GM12878 (cell line): ENCODE measurements around the gene TLR9. TPM values are rescaled to one million over a fixed set of nuclear protein-coding genes. Genes with fewer than 3 reads are reported as not detected.

Experiments
- ATAC-seq: fragments of 200-7000 bp; cut with Tn5 transposase; 3 replicates; pipeline ENCODE4 v1.9.1; 2020; ENCODE audit warnings: mild to moderate bottlenecking, moderate library complexity
- BruUV-seq: library from RNA; stranded (reverse); fragments of 400-500 nt; replicated peaks from 2 replicates; lab custom pipeline; 2021; lab: Mats Ljungman, UMichigan
- CTCF ChIA-PET: fragments of 300-600 bp; sonication (Branson Sonifier 250); formaldehyde crosslinking; extraction: SDS; loops from one replicate; lab custom pipeline; 2021; ENCODE audit warnings: inconsistent platforms; lab: Yijun Ruan, JAX
- POLR2A ChIA-PET: fragments of 350-600 bp; formaldehyde crosslinking; extraction: SDS; loops from one replicate; lab custom pipeline; 2021; ENCODE audit warnings: inconsistent platforms; lab: Charles Lee
- RAD21 ChIA-PET: fragments of 300-600 bp; sonication (Branson Sonifier 250); formaldehyde crosslinking; loops from one replicate; lab custom pipeline; 2023; ENCODE audit warnings: antibody characterized with exemption; ENCODE audit not compliant: unreplicated experiment; lab: Charles Lee
- SMC1A ChIA-PET: fragments of 300-600 bp; sonication (Branson Sonifier 250); formaldehyde crosslinking; loops from one replicate; lab custom pipeline; 2023; ENCODE audit not compliant: unreplicated experiment, uncharacterized antibody; lab: Charles Lee
- DNase-seq: peaks from one replicate; pipeline ENCODE4 v3.0.0-alpha.2; 2011; ENCODE audit warnings: low read depth, low spot score
- FAIRE-seq: peaks from 3 replicates; lab custom pipeline; 2011; peaks lifted over from hg19 to GRCh38; lab: Jason Lieb, UNC
- H2AFZ ChIP-seq: 2 replicates; pipeline ENCODE4 v1.6.0; 2011; ENCODE audit warnings: low read depth, low read length, control low read depth; ENCODE audit not compliant: control insufficient read depth
- H3K27ac ChIP-seq: 2 replicates; pipeline ENCODE4 v1.5.1; 2011; ENCODE audit warnings: control low read depth; ENCODE audit not compliant: control insufficient read depth, insufficient read depth
- H3K27me3 ChIP-seq, 2 experiments: replicated peaks in 1 of 2; 2 replicates each; pipeline versions ENCODE4 v1.6.0 to v1.6.1; 2011; ENCODE audit warnings: low read length in 1 of 2; ENCODE audit not compliant: control insufficient read depth in 2 of 2, insufficient read depth in 2 of 2
- H3K36me3 ChIP-seq, 2 experiments: 2 replicates each; pipeline ENCODE4 v1.5.1; 2011; ENCODE audit warnings: low read length in 1 of 2; ENCODE audit not compliant: control insufficient read depth in 2 of 2, insufficient read depth in 2 of 2
- H3K4me1 ChIP-seq: 2 replicates; pipeline ENCODE4 v1.6.1; 2011; ENCODE audit warnings: mild to moderate bottlenecking, low read length, moderate library complexity, mixed read lengths; ENCODE audit not compliant: control insufficient read depth, insufficient read depth
- H3K4me2 ChIP-seq: 2 replicates; pipeline ENCODE4 v1.6.0; 2011; ENCODE audit warnings: control low read depth; ENCODE audit not compliant: control insufficient read depth, insufficient read depth
- H3K4me3 ChIP-seq: fragments of 200-600 bp; sonication (generic); 2 replicates; pipeline ENCODE4 v1.5.1; 2016
- H3K79me2 ChIP-seq: 2 replicates; pipeline ENCODE4 v1.6.0; 2011; ENCODE audit warnings: low read length; ENCODE audit not compliant: control insufficient read depth, insufficient read depth
- H3K9ac ChIP-seq: 2 replicates; pipeline ENCODE4 v1.8.0; 2011; ENCODE audit warnings: low read length, control low read depth, mixed read lengths; ENCODE audit not compliant: control insufficient read depth, insufficient read depth
- H3K9me3 ChIP-seq: replicated peaks from 3 replicates; pipeline ENCODE4 v1.5.1; 2011; ENCODE audit warnings: mild to moderate bottlenecking, low read length; ENCODE audit not compliant: control insufficient read depth, insufficient read depth
- H4K20me1 ChIP-seq: 2 replicates; pipeline ENCODE4 v1.6.0; 2011; ENCODE audit not compliant: control insufficient read depth, insufficient read depth
- FOS ChIP-seq: IDR thresholded peaks from 3 replicates; pipeline ENCODE4 v1.6.1; 2011; ENCODE audit warnings: borderline replicate concordance; ENCODE audit not compliant: insufficient read length; ENCODE audit errors: extremely low read depth
- JUNB ChIP-seq: IDR thresholded peaks from 2 replicates; pipeline ENCODE4 v1.6.1; 2016; ENCODE audit warnings: antibody characterized with exemption, mild to moderate bottlenecking
- NR2C2 ChIP-seq: IDR thresholded peaks from 2 replicates; pipeline ENCODE4 v1.6.1; 2011; ENCODE audit warnings: borderline replicate concordance, low read depth; ENCODE audit not compliant: control insufficient read depth, insufficient read length
- RCOR1 ChIP-seq: conservative IDR thresholded peaks from 2 replicates; pipeline ENCODE4 v1.6.1; 2012; ENCODE audit warnings: low read depth, low read length, improper control_type of control experiment
- SP1 ChIP-seq: IDR thresholded peaks from one replicate; pipeline ENCODE4 v1.6.1; 2011; ENCODE audit warnings: low read depth, low read length
- SRF ChIP-seq, 2 experiments: IDR thresholded peaks; 2 replicates each; pipeline ENCODE4 v1.6.1; 2011; ENCODE audit warnings: low read depth in 2 of 2, low read length in 2 of 2, mild to moderate bottlenecking in 1 of 2, moderate library complexity in 1 of 2
- TCF3 ChIP-seq: IDR thresholded peaks from 2 replicates; pipeline ENCODE4 v1.6.1; 2012; ENCODE audit warnings: low read depth, mild to moderate bottlenecking, low read length, borderline replicate concordance; ENCODE audit not compliant: insufficient read depth
- ZNF24 ChIP-seq: fragments of 450-650 bp; IDR thresholded peaks from 2 replicates; pipeline ENCODE4 v1.6.1; 2017; ENCODE audit warnings: antibody characterized with exemption, mild to moderate bottlenecking
- WGBS: methylation state at CpG from one replicate; pipeline ENCODE4 v1.1.6; 2016; ENCODE audit warnings: low lambda C conversion rate; ENCODE audit not compliant: insufficient replicate concordance, insufficient coverage; ENCODE audit errors: missing lambda C conversion rate; 5-methylcytosine and 5-hydroxymethylcytosine counted together
- in situ Hi-C: fragments of 300-500 bp; cut with MboI; formaldehyde crosslinking; loops from 9 replicates; pipeline ENCODE4 v1.14.3; 2018; ENCODE audit warnings: mixed read lengths
- intact Hi-C: fragments of 100-400 bp; cut with micrococcal nuclease; formaldehyde crosslinking; loops from one replicate; pipeline ENCODE4 v1.14.2; 2022; ENCODE audit not compliant: unreplicated experiment
- polyA plus RNA-seq, 11 experiments: library from polyadenylated mRNA; depleted of rRNA in 4 of 11; unstranded in 6 of 11; stranded (reverse) in 5 of 11; fragments of >200 nt; fragmentation: Nextera tagmentation in 4 of 11; fragmentation: Illumina TruSeq in 1 of 11; extraction: Ambion mirVana in 4 of 11; extraction: Trizol in 1 of 11; gene quantifications; 1 replicate in 1 of 11; 2 replicates in 10 of 11; pipeline versions ENCODE4 v1.2.1 to v1.2.3, GENCODE V29; 2011 to 2016; ENCODE audit warnings: inconsistent platforms in 2 of 11, missing spikeins in 2 of 11, low read depth in 1 of 11
- total RNA-seq, 4 experiments: library from RNA; depleted of rRNA in 3 of 4; stranded (reverse); fragments of >200 nt in 3 of 4; fragmentation: Illumina TruSeq in 1 of 4; extraction: Trizol in 1 of 4; gene quantifications; 2 replicates each; pipeline versions ENCODE4 v1.2.1 to v1.2.3, GENCODE V29; 2013 to 2021
- TF ChIP-seq, protein P1 (sequence below): fragments of 450-650 bp; IDR thresholded peaks from 2 replicates; pipeline ENCODE4 v1.6.1; 2017; ENCODE audit warnings: mild to moderate bottlenecking, moderate library complexity
- TF ChIP-seq, protein P2 (sequence below): fragments of 450-650 bp; IDR thresholded peaks from 2 replicates; pipeline ENCODE4 v1.6.1; 2018; ENCODE audit warnings: mild to moderate bottlenecking, low read depth, moderate library complexity; ENCODE audit not compliant: partially characterized antibody
- TF ChIP-seq, protein P3 (sequence below): IDR thresholded peaks from 2 replicates; pipeline ENCODE4 v1.6.1; 2011; ENCODE audit warnings: borderline replicate concordance, low read depth, mild to moderate bottlenecking, moderate library complexity, low read length; ENCODE audit not compliant: insufficient read depth, poor library complexity, severe bottlenecking

TLR9 gene
- total and polyA plus RNA-seq, 10 of the 15 experiments (the other 5 are each of a cell fraction or from before 2014, with no cell fraction given), result 0.10 to 4.8 (median 0.53) TPM; not detected in 1

DNA sequence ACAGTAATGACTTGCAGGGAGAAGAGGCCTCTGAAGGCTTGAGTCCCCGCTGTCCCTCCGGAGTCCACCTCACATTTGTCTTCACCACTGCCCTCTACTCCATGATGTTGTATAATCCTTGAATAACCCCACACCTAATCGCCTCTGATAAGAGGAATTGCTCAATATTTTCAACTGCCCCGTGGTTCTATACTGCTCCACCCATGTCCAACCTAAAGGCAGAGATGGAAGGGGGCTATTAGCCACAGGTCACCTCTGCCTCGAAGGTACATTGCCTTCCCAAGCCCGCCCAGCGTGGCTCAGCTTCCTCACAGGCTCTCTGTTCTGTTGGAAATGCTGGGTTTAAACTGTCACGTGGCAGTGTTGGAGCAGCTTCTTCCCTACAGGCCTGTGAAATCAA is 12.4 kb downstream of the TLR9 start:
- ATAC-seq, result no peak
- TF ChIP-seq, protein P1, sequence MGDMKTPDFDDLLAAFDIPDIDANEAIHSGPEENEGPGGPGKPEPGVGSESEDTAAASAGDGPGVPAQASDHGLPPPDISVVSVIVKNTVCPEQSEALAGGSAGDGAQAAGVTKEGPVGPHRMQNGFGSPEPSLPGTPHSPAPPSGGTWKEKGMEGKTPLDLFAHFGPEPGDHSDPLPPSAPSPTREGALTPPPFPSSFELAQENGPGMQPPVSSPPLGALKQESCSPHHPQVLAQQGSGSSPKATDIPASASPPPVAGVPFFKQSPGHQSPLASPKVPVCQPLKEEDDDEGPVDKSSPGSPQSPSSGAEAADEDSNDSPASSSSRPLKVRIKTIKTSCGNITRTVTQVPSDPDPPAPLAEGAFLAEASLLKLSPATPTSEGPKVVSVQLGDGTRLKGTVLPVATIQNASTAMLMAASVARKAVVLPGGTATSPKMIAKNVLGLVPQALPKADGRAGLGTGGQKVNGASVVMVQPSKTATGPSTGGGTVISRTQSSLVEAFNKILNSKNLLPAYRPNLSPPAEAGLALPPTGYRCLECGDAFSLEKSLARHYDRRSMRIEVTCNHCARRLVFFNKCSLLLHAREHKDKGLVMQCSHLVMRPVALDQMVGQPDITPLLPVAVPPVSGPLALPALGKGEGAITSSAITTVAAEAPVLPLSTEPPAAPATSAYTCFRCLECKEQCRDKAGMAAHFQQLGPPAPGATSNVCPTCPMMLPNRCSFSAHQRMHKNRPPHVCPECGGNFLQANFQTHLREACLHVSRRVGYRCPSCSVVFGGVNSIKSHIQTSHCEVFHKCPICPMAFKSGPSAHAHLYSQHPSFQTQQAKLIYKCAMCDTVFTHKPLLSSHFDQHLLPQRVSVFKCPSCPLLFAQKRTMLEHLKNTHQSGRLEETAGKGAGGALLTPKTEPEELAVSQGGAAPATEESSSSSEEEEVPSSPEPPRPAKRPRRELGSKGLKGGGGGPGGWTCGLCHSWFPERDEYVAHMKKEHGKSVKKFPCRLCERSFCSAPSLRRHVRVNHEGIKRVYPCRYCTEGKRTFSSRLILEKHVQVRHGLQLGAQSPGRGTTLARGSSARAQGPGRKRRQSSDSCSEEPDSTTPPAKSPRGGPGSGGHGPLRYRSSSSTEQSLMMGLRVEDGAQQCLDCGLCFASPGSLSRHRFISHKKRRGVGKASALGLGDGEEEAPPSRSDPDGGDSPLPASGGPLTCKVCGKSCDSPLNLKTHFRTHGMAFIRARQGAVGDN, result no peak
- TF ChIP-seq SRF (IDR thresholded peaks at IDR 0.05; ENCODE audit: low read depth in 2 of 2, low read length in 2 of 2) (no peak), FOS (no peak), RCOR1 (no peak), SP1 (no peak), JUNB (no peak), NR2C2 (no peak), ZNF24 (no peak), TCF3 (no peak)
- TF ChIP-seq, protein P2, sequence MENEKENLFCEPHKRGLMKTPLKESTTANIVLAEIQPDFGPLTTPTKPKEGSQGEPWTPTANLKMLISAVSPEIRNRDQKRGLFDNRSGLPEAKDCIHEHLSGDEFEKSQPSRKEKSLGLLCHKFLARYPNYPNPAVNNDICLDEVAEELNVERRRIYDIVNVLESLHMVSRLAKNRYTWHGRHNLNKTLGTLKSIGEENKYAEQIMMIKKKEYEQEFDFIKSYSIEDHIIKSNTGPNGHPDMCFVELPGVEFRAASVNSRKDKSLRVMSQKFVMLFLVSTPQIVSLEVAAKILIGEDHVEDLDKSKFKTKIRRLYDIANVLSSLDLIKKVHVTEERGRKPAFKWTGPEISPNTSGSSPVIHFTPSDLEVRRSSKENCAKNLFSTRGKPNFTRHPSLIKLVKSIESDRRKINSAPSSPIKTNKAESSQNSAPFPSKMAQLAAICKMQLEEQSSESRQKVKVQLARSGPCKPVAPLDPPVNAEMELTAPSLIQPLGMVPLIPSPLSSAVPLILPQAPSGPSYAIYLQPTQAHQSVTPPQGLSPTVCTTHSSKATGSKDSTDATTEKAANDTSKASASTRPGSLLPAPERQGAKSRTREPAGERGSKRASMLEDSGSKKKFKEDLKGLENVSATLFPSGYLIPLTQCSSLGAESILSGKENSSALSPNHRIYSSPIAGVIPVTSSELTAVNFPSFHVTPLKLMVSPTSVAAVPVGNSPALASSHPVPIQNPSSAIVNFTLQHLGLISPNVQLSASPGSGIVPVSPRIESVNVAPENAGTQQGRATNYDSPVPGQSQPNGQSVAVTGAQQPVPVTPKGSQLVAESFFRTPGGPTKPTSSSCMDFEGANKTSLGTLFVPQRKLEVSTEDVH, result no peak
- TF ChIP-seq, protein P3, sequence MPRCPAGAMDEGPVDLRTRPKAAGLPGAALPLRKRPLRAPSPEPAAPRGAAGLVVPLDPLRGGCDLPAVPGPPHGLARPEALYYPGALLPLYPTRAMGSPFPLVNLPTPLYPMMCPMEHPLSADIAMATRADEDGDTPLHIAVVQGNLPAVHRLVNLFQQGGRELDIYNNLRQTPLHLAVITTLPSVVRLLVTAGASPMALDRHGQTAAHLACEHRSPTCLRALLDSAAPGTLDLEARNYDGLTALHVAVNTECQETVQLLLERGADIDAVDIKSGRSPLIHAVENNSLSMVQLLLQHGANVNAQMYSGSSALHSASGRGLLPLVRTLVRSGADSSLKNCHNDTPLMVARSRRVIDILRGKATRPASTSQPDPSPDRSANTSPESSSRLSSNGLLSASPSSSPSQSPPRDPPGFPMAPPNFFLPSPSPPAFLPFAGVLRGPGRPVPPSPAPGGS, result no peak

More for the DNA sequence above, 12.4 kb downstream of the TLR9 start:
- in situ Hi-C loops, result no loop called here
- H3K9me3 ChIP-seq, result no peaks in the 10 kb centered on the region
- DNase-seq, result no peak
- BruUV-seq, result no TSS peak
- FAIRE-seq, result no peak
- H3K9ac ChIP-seq, result no peak overlapping the region
- 97% methylated on average over 8 of the region's 8 CpGs for WGBS
- no peaks in the 10 kb centered on the region for H3K79me2 ChIP-seq
- POLR2A ChIA-PET, result interaction anchor here (0.6 to 1.5 kb wide), 2 partner anchors 40 to 89 kb away, joined by 3 to 4 read pairs; no protein-coding TSS in a partner anchor
- H3K27ac ChIP-seq, result no peak overlapping the region
- RAD21 ChIA-PET, result interaction anchor here (0.7 kb wide), 1 partner anchor 209 kb away, joined by 3 read pairs; no protein-coding TSS in a partner anchor
- CTCF ChIA-PET, result interaction anchor here (1.0 to 5.6 kb wide), 2 partner anchors 8 kb away, joined by 5 to 44 read pairs; no protein-coding TSS in a partner anchor
- no peak overlapping the region for H2AFZ ChIP-seq
- H3K27me3 ChIP-seq, result no peaks in the 10 kb centered on the region
- SMC1A ChIA-PET, result no interaction called here
- H3K4me2 ChIP-seq, result no peak overlapping the region
- H4K20me1 ChIP-seq, result no peaks in the 10 kb centered on the region
- H3K4me3 ChIP-seq, result no peak overlapping the region
- intact Hi-C loops, result no loop called here
- peaks cover 23 to 41% of the 10 kb centered on the region in 2 experiments for H3K36me3 ChIP-seq
- H3K4me1 ChIP-seq, result peaks cover 5% of the 10 kb centered on the region
